Erythroblast (primary cell): ENCODE measurements around the gene SUPT3H.

Experiments
- GATA1 ChIP-seq: IDR thresholded peaks from 2 replicates; pipeline ENCODE4 v1.6.1; 2011; ENCODE audit warnings: low read depth, mild to moderate bottlenecking, control low read depth, low read length, moderate library complexity
- POLR2A ChIP-seq: IDR thresholded peaks from 2 replicates; pipeline ENCODE4 v1.6.1; 2011; ENCODE audit warnings: mild to moderate bottlenecking, low read length

DNA sequence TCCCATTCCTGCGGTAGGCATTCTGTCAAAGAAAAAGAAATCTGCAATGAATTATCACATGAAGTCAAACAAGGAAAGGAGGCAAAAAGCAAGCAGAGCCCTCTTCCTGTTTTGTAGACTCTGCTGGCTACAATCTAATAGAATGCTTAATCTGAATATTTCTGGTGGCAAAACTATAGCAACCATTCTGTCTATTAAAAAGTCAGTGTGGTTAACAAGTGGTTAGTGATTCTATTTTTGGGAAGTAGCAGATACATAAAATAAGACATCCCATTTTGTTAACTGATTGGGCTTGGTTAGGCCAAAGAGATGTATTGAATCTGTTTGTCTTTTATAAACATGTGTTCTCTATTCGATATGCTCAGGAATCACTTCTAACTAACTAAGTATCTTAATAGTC, 547.9 kb downstream of the SUPT3H start:
- no peak for TF ChIP-seq POLR2A
- no peak for TF ChIP-seq GATA1
